Measurements from ENCODE around the gene SPTBN5. TPM values are rescaled to one million over a fixed set of nuclear protein-coding genes. Genes with fewer than 3 reads are reported as not detected.

SPTBN5 gene
- total and polyA plus RNA-seq, 12 donors: under 0.01 to 6.8 (median 0.55) TPM

DNA sequence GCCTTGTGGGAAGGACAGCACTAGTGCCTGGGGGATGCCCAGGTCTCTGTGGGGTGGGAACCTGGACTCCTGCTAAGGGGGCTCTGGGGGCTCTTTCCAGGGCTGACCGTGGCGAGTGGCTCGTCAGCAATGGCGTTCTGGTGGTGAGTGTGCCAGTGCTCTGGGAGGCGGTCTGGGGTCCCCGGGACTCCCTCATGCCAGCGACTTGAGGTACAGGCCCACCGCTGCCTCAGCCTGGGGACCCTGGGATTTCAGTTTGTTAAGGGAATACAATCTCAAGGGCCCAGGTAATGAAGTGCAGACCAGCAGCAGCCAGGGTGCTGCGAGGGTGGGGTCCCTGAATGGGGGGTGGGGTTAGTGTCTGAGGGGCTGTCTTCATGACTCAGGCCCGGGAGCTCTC is 52.7 kb downstream of the SPTBN5 start:
- Histone ChIP-seq H3K27ac (no peak overlapping the region), H3K36me3 (replicated peaks in 1 of 2) (peaks cover 0 to 9% of the 10 kb centered on the region in 2 donors), H3K4me3 (no peak overlapping the region), H3K4me1 (replicated peaks in 1 of 2) (no peaks in the 10 kb centered on the region), H3K9me3 (replicated peaks in 1 of 3) (no peaks in the 10 kb centered on the region), H3K27me3 (no peaks in the 10 kb centered on the region)
- TF ChIP-seq POLR2A (IDR thresholded peaks at IDR 0.05): no peak
- TF ChIP-seq, protein P1, sequence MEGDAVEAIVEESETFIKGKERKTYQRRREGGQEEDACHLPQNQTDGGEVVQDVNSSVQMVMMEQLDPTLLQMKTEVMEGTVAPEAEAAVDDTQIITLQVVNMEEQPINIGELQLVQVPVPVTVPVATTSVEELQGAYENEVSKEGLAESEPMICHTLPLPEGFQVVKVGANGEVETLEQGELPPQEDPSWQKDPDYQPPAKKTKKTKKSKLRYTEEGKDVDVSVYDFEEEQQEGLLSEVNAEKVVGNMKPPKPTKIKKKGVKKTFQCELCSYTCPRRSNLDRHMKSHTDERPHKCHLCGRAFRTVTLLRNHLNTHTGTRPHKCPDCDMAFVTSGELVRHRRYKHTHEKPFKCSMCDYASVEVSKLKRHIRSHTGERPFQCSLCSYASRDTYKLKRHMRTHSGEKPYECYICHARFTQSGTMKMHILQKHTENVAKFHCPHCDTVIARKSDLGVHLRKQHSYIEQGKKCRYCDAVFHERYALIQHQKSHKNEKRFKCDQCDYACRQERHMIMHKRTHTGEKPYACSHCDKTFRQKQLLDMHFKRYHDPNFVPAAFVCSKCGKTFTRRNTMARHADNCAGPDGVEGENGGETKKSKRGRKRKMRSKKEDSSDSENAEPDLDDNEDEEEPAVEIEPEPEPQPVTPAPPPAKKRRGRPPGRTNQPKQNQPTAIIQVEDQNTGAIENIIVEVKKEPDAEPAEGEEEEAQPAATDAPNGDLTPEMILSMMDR (IDR thresholded peaks at IDR 0.05): no peak
- no peak for DNase-seq
- 82 to 100% (median 94%) methylated on average over 2 to 10 of the region's 10 CpGs for WGBS, 4 donors
- intact Hi-C loops (cut with DNase I): no loop called here

- H3K27ac ChIP-seq: no peak overlapping the region
- no peak overlapping the region for H3K4me3 ChIP-seq
- peak in 1 of 7 donors; percentile 74 for DNase-seq
- no peaks in the 10 kb centered on the region for H3K4me1 ChIP-seq (replicated peaks in 1 of 2)
- 67 to 96% (median 90%) methylated on average over 5 to 15 of the region's 15 CpGs for WGBS, 4 donors
- intact Hi-C loops (cut with DNase I): no loop called here
- peaks cover 0 to 5% of the 10 kb centered on the region in 2 donors for H3K36me3 ChIP-seq (replicated peaks in 1 of 2)
- no peaks in the 10 kb centered on the region for H3K27me3 ChIP-seq
- TF ChIP-seq POLR2A (IDR thresholded peaks at IDR 0.05): no peak
- TF ChIP-seq, protein P1 (IDR thresholded peaks at IDR 0.05): no peak
- no peaks in the 10 kb centered on the region for H3K9me3 ChIP-seq (replicated peaks in 1 of 3)
Observed at GRCh38 chr15:41840673-41841072, 53.2 kb downstream of the SPTBN5 start.

GRCh38 chr15:41839781-41840491 is 53.9 kb downstream of the SPTBN5 start:
- 94 to 98% (median 95%) methylated on average over 9 to 16 of the region's 16 CpGs for WGBS, 4 donors
- DNase-seq: no peak
- no peak overlapping the region for H3K4me3 ChIP-seq
- H3K36me3 ChIP-seq (replicated peaks in 1 of 2): peaks cover 0 to 3% of the 10 kb centered on the region in 2 donors
- no peak for TF ChIP-seq POLR2A (IDR thresholded peaks at IDR 0.05)
- TF ChIP-seq, protein P1 (IDR thresholded peaks at IDR 0.05): no peak
- no peak overlapping the region for H3K27ac ChIP-seq
- H3K9me3 ChIP-seq (replicated peaks in 1 of 3): no peaks in the 10 kb centered on the region
- H3K27me3 ChIP-seq: no peaks in the 10 kb centered on the region
- intact Hi-C loops (cut with DNase I): no loop called here
- no peaks in the 10 kb centered on the region for H3K4me1 ChIP-seq (replicated peaks in 1 of 2)

DNA sequence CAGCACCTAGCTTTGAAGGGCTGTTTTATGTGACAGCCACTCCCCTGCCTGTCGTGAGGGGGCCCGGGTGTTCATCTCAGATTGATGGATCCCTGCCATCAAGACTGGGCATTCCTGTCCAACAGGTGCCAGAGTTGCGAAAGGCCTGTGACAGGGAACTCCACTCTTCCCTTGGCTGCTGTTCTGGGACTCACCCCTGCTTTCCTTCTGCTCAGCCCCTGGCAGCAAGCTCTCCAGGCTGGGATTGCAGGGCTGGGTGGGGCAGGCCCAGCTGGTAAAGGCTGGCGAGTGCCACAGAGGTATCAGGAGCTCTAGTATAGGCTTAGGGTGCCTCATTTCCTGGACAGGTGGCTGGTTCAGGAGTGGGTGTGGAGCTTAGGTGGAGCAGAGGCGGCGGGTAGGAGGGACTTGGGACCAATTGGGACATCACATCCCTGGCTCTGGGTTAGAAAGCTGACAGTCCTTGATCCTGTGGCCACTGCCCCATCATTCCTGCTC is 55.4 kb downstream of the SPTBN5 start, which contains the start of gene PLA2G4B:
TSS of gene PLA2G4B (plus strand) at position 448 of the 498 bp plus-strand sequence. CDS start 67 bp downstream, outside the sequence.
- Histone ChIP-seq H3K9me3 (replicated peaks in 1 of 3) (no peaks in the 10 kb centered on the region), H3K4me1 (replicated peaks in 1 of 2) (no peaks in the 10 kb centered on the region), H3K36me3 (replicated peaks in 1 of 2) (peaks cover 0 to 1% of the 10 kb centered on the region in 2 donors), H3K27me3 (no peaks in the 10 kb centered on the region), H3K27ac (no peak within 1 kb of the TSS), H3K4me3 (no peak within 1 kb of the TSS)
- no peak for DNase-seq
- TF ChIP-seq POLR2A (IDR thresholded peaks at IDR 0.05): no peak
- TF ChIP-seq, protein P1 (IDR thresholded peaks at IDR 0.05): no peak
- WGBS, 4 donors: 89 to 98% (median 90%) methylated on average over 2 to 6 of the region's 6 CpGs
- intact Hi-C loops (cut with DNase I): no loop called here
